PC-3 (cell line): Measurements from ENCODE around the gene PRORP. TPM values are rescaled to one million over a fixed set of nuclear protein-coding genes. Genes with fewer than 3 reads are reported as not detected.

Source experiments
- ATAC-seq: fragments of 200-7000 bp; cut with Tn5 transposase; 2 replicates; pipeline ENCODE4 v1.9.1; 2020; ENCODE audit warnings: mild to moderate bottlenecking, moderate library complexity
- BruUV-seq: library from RNA; stranded (reverse); fragments of 400-500 nt; replicated peaks from 2 replicates; lab custom pipeline; 2021; lab: Mats Ljungman, UMichigan
- CTCF ChIA-PET: fragments of 300-600 bp; sonication (Branson Sonifier 250); formaldehyde crosslinking; loops from one replicate; lab custom pipeline; 2022; ENCODE audit warnings: antibody characterized with exemption; lab: Charles Lee
- POLR2A ChIA-PET: fragments of 300-600 bp; sonication (Branson Sonifier 250); formaldehyde crosslinking; loops from one replicate; lab custom pipeline; 2022; ENCODE audit warnings: antibody characterized with exemption; ENCODE audit not compliant: unreplicated experiment; lab: Charles Lee
- DNase-seq: peaks from one replicate; pipeline ENCODE4 v3.0.0-alpha.2; 2015
- H2AFZ ChIP-seq: fragments of 300-600 bp; sonication (generic); 2 replicates; pipeline ENCODE4 v1.6.0; 2016; ENCODE audit warnings: antibody characterized with exemption, low read length
- H3F3A ChIP-seq: fragments of 300-600 bp; sonication (generic); one replicate; pipeline ENCODE4 v1.6.0; 2017; ENCODE audit warnings: antibody characterized with exemption, low read length, control low read depth, mild to moderate bottlenecking; ENCODE audit not compliant: unreplicated experiment
- H3K27ac ChIP-seq: fragments of 300-600 bp; sonication (generic); 2 replicates; pipeline ENCODE4 v1.5.1; 2016; ENCODE audit warnings: mild to moderate bottlenecking, low read length
- H3K27me3 ChIP-seq: fragments of 300-600 bp; sonication (generic); 2 replicates; pipeline ENCODE4 v1.6.1; 2016; ENCODE audit warnings: low read length, mixed read lengths
- H3K36me3 ChIP-seq: fragments of 300-600 bp; sonication (generic); 2 replicates; pipeline ENCODE4 v1.6.1; 2016; ENCODE audit warnings: low read depth, mixed run types, low read length, mixed read lengths
- H3K4me1 ChIP-seq: fragments of 300-600 bp; sonication (generic); 2 replicates; pipeline ENCODE4 v1.5.1; 2016; ENCODE audit warnings: low read length; ENCODE audit not compliant: insufficient read depth
- H3K4me2 ChIP-seq: fragments of 300-600 bp; sonication (generic); 2 replicates; pipeline ENCODE4 v1.6.0; 2016; ENCODE audit warnings: low read length
- H3K4me3 ChIP-seq: fragments of 300-600 bp; sonication (generic); 2 replicates; pipeline ENCODE4 v1.5.1; 2016; ENCODE audit warnings: mild to moderate bottlenecking, low read length, mixed read lengths
- H3K79me2 ChIP-seq: fragments of 300-600 bp; sonication (generic); 2 replicates; pipeline ENCODE4 v1.6.1; 2017; ENCODE audit warnings: low read length, mixed read lengths
- H3K9ac ChIP-seq: fragments of 300-600 bp; sonication (generic); 2 replicates; pipeline ENCODE4 v1.6.0; 2016; ENCODE audit warnings: mild to moderate bottlenecking, low read length
- H3K9me2 ChIP-seq: fragments of 300-600 bp; sonication (generic); replicated peaks from 2 replicates; pipeline ENCODE4 v1.6.1; 2016; ENCODE audit warnings: mixed run types, low read length, mixed read lengths
- H3K9me3 ChIP-seq: fragments of 300-600 bp; sonication (generic); 2 replicates; pipeline ENCODE4 v1.6.1; 2016; ENCODE audit warnings: low read length, mixed read lengths
- H4K20me1 ChIP-seq: fragments of 300-600 bp; sonication (generic); 2 replicates; pipeline ENCODE4 v1.6.1; 2016; ENCODE audit warnings: low read length, mixed read lengths
- CTCF ChIP-seq: fragments of 300-600 bp; sonication (generic); conservative IDR thresholded peaks from 2 replicates; pipeline ENCODE4 v1.5.1; 2017; ENCODE audit warnings: antibody characterized with exemption, low read depth, mild to moderate bottlenecking, low read length
- EZH2 ChIP-seq: fragments of 300-600 bp; sonication (generic); IDR thresholded peaks from one replicate; pipeline ENCODE4 v1.6.1; 2017; ENCODE audit warnings: antibody characterized with exemption, mild to moderate bottlenecking, low read length; ENCODE audit not compliant: unreplicated experiment
- EZH2phosphoT487 ChIP-seq: fragments of 300-600 bp; sonication (generic); IDR thresholded peaks from 2 replicates; pipeline ENCODE4 v1.6.1; 2018; ENCODE audit warnings: mild to moderate bottlenecking, antibody characterized with exemption, low read length, borderline replicate concordance
- intact Hi-C: fragments of 100-400 bp; cut with micrococcal nuclease; formaldehyde crosslinking; loops from 2 replicates; pipeline ENCODE4 v1.9.0; 2023
- total RNA-seq: library from RNA; depleted of rRNA; stranded (reverse); fragments of >200 nt; gene quantifications from 2 replicates; pipeline ENCODE4 v1.2.3, GENCODE V29; 2014

PRORP gene
- total RNA-seq, 1 experiment from 2014 or later: 25.3 TPM

GRCh38 chr14:35123388-35123703 is 994 bp downstream of the PRORP start:
- no TSS peak for BruUV-seq
- peaks cover 13% of the 10 kb centered on the region for H3K4me1 ChIP-seq
- peak overlapping the region; percentile 88 for H3K4me2 ChIP-seq
- no peak for TF ChIP-seq CTCF
- no peak for TF ChIP-seq EZH2
- TF ChIP-seq EZH2phosphoT487: no peak
- ATAC-seq (no peak), DNase-seq (no peak)
- peak overlapping the region; percentile 92; the same call in 1 of the 2 replicates for H3K27ac ChIP-seq
- no peaks in the 10 kb centered on the region for H3K27me3 ChIP-seq
- H3K4me3 ChIP-seq: peak overlapping the region; percentile 83
- peak overlapping the region; percentile 89 for H3K9ac ChIP-seq
- ChIA-PET POLR2A (interaction anchor here (0.5 to 1.1 kb wide), 5 partner anchors 9 to 140 kb away, joined by 3 read pairs; partner anchors contain the start of genes FAM177A1 and SRP54), CTCF (no interaction called here)
- H3K36me3 ChIP-seq: no peaks in the 10 kb centered on the region
- H3K9me2 ChIP-seq: no peaks in the 10 kb centered on the region
- H2AFZ ChIP-seq: peak overlapping the region; percentile 97
- no peaks in the 10 kb centered on the region for H4K20me1 ChIP-seq
- no peaks in the 10 kb centered on the region for H3F3A ChIP-seq
- intact Hi-C loops: loop anchor here (2.0 kb wide), 1 partner anchor 141 kb away; the partner anchor contains the start of gene SRP54
- H3K9me3 ChIP-seq: no peaks in the 10 kb centered on the region
- H3K79me2 ChIP-seq: peaks cover 42% of the 10 kb centered on the region

- intact Hi-C loops: no loop called here
- BruUV-seq: no TSS peak
- no peaks in the 10 kb centered on the region for H3K9me3 ChIP-seq
Measured at GRCh38 chr14:35124127-35124526, 1.8 kb downstream of the PRORP start.

More at GRCh38 chr14:35124127-35124526, 1.8 kb downstream of the PRORP start:
- no peaks in the 10 kb centered on the region for H3K9me2 ChIP-seq
- ATAC-seq (no peak), DNase-seq (no peak)
- H3K27me3 ChIP-seq: no peaks in the 10 kb centered on the region
- H4K20me1 ChIP-seq: no peaks in the 10 kb centered on the region
- ChIA-PET CTCF (no interaction called here), POLR2A (interaction anchor here (0.6 kb wide), 1 partner anchor 280 kb away, joined by 7 read pairs; no protein-coding TSS in a partner anchor)
- H2AFZ ChIP-seq: no peak overlapping the region
- H3F3A ChIP-seq: no peaks in the 10 kb centered on the region
- TF ChIP-seq EZH2 (no peak), EZH2phosphoT487 (no peak), CTCF (no peak)
- no peaks in the 10 kb centered on the region for H3K36me3 ChIP-seq
- peaks cover 48% of the 10 kb centered on the region for H3K79me2 ChIP-seq
- no peak overlapping the region for H3K27ac ChIP-seq
- H3K9ac ChIP-seq: peak overlapping the region; percentile 1; the same call in 1 of the 2 replicates
- H3K4me3 ChIP-seq: peak overlapping the region; percentile 83
- peak overlapping the region; percentile 88 for H3K4me2 ChIP-seq
- H3K4me1 ChIP-seq: peaks cover 13% of the 10 kb centered on the region
